Measurements from ENCODE around the gene MYL12A.

The MYL12A gene

DNA sequence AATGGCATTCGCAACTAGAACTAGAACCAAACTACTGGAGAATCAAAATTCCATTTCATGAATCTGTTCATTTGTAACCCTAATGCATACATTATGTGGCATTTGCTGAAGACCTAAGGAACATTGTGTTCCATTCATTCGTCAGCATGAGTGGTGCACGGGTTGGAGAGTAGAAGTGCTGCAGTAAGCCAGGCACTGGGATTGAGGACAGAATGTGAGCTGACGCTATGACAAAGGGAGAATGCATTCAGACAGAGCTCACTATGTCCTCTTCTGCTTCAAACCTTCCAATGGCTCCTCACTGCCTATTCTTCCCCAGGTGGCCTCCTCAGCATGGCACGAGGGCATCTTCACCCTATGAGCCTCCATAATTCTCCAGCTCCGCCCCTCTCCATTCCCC is 21.6 kb upstream of the MYL12A start:
- DNase-seq, result no peak

DNA sequence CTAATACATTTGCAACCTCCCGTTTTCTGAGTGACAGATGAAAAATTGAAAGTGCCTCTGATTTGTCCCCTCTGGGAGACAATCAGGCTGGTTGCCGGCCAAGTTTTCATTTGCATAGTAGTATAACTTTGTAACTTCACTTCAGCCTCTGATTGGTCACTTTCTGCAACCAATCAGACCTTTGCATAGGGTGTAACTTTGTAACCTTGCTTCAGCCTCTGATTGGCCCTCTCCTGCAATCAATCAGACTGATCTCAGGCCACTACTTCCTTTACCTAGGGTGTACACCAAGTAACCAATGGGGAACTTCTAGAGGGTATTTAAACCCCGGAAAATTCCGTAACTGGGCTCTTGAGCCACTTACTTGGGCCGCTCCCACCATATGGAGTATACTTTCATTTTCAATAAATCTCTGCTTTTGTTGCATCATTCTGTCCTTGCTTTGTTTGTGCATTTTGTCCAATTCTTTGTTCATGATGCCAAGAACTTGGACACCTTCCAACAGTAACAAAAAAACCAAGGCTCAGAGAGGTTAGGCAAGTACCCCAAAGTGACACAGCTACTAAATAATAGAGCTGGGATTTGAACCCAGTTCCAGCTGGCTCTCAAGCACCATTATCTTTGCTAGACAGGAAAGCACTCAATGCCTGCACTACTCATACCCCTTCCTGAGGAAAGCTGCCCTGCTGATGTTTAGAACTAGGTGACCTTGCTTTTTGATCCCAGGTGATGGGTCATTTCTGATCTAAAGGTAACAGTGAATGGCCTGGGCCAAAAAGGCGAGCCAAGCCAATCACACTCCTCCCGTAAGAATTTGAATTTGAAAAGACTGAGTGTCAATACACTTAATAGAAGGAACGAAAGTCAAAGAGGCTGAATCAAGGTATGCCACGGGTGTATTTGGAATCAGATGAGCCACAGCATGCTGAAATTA is 16.9 kb upstream of the MYL12A start:
- no peak for DNase-seq

DNA sequence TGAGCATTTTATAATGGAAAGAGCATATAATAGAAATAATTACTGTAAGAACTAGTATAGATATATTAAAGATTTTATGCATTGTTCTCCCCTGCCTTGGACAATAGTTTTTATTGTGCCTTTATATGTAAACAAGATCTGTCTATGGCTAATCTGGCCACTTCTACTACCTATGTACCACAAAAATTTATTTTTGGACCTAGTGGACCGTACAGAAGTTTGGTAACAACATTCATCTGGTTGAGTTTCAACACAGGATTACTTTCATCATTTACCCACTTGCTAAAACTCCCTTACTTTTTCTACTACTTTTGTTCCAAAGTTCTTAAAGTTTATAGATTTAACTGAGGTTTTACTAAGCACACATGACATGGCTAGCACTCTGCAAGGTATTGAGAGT is 14.6 kb upstream of the MYL12A start:
- DNase-seq, result no peak

DNA sequence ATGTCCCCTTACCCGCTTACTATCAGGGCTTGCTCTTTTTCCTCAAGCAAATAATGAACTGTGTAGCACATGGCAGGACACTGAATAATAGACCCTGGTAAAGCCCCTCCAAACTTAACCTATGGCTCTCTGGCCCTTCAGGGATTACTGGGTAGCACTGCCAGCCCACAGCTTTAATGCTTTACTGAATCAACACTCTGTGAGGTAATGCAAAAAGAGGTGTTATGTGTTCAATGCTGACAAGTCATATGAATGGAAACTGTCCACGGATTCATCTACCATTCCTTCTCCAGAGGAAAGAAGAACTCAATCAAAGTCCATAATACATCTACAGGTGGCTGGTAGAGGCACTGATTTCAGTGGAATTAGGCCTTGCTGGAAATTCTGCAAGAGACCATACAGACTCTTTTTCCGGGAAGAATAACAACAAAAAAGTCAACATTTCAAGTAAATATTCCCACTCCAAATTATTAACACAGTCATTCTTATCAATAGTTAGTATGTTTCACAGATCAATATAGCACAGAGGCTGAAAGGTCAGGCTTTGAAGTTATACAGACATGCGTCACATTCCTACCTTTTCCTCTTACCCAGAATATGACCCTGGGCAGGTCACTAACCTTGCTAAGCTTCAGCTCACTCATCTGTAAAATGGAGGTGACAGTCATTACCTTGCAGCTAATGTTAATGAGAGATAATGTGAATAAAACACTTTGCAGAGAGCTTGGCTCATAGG is 14.0 kb upstream of the MYL12A start:
- no peak for DNase-seq

DNA sequence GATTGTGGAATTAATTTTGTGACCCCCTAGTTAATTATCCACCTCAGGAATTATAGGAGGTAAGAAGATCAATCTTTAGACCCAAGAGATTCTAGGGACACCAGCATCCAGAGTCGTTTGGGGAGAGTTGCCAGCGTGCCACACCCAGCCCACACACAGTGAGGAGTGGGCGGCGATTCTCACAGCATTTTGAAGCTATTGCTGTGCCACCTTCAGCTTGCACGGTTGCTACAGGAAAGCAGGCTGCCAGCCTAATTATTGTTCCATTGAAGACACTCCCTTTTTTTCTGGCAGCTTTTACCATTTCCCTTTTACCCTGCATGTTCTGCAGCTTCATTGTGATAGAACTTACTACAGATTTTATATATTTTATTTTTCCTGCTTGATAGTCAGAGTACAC is 13.1 kb upstream of the MYL12A start:
- DNase-seq, result no peak

DNA sequence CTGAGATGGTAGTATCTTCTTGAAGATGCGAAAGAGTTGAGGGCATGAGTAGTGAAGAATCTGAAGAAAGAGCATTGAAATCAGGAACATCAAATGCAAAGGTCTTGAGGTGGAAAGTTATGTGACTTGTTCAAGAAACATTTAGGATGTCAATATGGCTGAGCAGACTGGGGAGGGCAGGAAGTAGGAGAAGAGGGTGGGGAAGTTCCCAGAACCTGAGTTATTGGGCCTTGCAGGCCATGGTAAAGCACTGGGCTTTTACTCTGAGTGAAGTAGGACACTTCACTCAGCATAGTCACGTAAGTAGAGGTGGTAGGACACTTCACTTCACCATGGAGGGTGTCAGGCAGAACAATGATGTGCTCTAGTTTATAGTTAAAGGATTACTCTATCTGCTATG is 11.8 kb upstream of the MYL12A start:
- no peak for DNase-seq

DNA sequence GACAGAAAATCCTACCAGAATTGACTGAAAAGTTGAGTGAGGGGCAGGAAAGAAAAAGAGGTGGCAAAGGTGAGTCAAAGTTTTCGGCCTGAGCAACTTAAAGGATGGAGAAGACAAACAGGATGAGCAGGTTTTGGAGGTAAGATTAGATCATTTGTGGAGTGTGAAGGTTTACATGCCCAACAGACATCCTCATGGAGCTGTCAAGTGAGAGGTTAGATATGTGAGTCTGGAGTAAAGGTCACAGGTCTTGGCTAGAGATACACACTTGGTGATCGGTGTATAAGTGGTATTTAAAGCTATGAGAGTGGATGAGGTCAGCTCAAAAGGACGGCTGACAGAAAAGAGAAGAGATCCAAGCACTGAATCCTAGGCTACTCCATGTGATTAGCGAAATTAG is 11.1 kb upstream of the MYL12A start:
- DNase-seq, result no peak

DNA sequence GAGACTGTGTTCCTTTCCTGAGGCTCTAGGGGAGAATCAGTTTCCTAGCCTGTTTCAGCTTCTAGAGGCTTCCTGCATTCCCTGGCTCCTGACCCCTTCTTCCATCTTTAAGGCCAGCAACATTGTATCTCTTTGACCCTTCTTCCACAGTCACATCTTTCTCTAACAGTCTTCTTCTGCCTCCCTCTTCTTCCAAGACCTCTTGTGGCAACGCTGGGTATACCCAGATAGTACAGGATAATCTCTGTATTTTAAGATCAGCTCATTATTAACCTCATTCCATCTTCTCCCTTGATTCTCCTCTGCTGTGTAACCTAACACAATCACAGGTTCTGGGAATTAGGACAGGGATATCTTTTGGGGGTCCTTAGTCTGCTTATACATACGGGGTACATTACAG is 8.9 kb upstream of the MYL12A start:
- DNase-seq, result no peak

DNA sequence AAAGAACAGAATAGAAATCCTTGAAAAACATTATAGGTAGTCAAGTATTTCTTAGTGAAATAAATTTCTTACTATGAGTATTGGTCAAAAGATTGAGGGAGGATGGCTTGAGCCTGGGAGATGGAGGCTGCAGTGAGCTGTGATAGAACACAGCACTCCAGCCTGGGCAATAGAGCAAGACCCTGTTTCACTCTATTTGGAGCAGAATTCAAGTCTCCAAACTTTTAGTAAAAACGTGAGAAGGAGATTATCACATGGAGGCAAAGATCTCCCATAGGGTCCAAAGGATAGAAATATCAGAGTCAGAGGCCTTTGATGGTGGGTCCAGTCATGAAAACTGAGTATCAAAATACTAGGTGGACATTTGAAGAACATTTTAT is 2.4 kb upstream of the MYL12A start:
- no peak for DNase-seq

DNA sequence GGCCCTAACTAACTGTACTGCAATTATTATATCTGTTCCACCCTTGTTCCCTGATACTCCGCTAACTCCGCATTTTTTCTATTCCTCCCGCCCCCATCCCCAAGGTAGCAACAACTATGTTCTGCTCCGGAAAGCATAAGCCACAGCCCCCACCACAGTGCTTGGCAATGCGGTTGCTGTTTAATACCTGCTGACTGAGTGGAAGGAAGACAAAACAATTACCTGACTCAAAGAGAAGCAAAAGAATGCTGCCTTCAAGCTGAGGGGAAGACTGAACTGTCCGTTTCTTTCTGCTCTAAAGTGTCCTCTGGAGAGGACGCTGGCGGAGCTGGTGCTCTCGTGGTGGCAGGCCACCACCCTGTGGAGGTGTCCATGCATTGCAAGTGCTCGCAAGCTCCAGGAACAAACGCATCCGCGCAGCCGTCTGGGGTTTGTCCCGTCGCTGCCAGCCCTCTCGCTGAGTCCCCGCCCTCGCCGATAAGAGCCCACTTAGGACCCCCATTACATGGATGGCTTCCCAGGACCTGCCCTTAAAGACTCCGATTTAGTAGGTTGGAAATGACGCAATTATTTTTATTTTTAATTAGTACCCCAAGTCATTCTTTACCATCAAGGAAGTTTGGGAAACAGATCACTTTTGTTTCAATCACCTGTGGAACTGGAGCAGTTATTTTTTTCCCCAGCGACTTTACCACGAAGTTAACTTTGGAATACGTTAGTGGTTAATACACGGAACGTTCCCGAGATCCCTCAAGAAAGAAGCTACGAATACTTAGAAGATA is 1.6 kb upstream of the MYL12A start:
- peak; percentile 83 for DNase-seq

DNA sequence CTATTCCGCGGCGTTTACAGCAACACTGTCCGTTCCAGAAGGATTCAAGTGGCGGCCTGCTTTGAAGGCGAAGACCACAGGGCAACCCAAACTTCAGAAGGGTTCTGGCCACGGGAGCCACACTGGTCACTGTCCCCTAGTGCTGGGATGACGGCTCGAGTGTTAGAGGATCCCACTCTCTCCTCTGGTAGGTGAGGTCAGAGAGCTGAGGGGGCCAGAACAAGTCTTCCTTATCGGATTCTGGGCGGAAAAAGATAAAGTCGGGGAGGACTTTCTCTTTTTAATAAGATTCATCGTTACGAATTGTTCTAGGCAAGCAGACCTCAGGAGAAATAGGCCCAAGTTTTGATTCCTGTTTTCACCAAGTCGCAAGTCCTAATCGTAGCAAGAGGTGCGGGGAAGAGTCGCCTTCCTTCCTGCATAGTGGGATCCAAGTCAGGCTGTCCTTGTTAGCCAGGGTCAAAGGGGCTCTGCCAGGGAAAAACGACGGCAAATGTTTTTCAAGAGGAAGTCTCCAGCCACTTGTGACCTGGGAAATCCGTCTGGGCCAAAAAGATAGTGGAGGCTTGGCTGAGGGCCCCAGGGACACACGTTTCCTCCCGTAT is 864 bp upstream of the MYL12A start:
- DNase-seq, result no peak

DNA sequence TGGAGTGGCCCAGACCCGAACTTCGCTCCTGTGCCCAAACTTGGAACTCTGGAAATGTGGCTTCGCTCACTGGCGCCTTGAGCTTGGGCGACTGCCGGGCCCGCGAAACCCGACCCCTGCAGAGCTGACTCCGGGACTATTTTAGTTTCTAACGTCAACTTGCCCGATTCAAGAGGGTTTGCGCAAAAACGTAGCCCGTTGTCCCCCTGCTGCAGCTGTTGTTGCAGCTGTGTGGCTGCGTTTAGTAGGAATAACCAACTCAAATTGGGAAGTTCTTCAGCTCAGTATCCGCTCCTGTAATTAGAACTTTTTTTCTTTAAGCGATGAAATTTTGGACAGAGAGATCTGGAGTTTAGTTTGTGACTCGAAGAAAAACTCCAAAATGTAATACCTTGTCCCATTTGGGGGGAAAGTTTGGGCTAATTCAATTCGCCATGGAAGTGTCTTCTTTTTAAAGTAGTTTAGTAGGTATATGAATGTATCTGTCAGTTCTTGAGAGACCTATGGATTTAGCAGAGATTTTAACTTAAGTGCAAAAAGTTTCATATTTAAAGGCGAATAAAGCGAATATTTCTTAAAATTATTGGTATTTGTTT is 559 bp downstream of the MYL12A start:
- DNase-seq, result peak; percentile 26

DNA sequence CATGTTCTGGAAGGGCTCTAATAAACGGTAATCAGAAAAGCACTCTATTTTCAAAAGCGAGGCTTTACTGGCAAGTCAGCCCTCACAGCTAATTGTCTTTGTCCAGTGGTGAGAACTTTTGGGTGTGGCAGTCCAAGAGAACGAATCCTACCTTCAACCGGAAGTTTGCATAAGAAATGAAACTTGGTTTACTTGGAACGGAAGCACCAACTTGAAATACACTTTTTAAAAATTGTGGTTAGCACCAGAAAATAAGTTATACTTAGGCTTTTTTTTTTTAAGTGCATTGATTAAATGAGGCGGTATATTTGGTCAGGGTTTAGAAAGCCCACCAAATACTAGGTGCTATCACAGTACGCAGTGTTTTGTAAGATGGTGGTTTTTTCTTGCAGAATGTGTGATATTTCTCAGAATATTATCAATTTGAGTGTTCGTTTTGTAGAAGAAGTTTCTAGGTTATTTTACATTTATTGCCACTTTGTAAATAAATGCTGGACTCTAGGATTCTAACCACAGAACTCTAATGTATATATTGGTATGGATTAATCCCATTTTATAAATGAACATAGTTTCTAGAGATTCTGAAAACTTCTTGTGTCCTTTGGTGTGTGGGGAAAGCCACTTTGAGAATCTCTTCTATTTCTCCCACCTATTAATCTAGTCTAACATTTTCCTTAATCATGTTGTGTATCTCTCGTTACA is 1.2 kb downstream of the MYL12A start:
- peak; percentile 20 for DNase-seq

DNA sequence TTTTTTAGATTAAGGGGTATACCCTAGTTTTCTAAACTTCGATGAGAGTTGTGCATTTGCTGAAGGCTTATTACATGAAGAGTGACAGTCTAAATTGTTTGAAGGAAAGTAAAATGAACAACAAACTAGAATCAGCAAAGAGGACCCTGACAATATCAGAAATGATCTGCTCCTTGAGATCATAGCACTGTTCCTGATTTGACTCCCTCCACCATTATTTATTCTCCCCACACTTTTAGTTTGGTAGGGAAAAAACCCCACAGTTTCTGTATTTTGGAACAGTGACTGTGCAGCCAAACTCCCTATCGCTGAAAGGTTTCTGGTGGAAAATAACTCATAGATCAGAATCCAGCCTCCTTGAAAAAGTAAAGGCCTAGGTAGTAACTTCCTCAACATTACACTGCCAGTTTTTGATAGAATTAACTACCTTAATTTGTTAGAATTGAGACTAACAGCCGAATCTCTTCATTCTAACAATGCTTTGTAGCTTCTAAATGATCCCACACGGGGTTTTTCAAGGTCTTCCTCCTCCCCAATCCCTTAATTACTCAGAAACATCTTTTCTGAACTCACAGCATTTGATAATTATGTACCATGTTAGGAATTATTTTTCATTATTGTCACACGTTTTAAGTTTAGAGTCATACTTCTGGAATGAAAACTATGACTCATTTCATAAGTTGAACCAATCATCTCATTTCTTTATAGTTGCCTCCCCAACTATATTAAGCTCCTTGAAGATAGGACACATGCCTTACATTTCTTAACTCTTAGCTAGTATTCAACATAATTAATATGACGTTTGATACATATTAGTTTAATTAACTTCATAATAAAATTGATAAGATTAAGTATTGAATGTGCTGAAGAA is 2.9 kb downstream of the MYL12A start:
- no peak for DNase-seq

DNA sequence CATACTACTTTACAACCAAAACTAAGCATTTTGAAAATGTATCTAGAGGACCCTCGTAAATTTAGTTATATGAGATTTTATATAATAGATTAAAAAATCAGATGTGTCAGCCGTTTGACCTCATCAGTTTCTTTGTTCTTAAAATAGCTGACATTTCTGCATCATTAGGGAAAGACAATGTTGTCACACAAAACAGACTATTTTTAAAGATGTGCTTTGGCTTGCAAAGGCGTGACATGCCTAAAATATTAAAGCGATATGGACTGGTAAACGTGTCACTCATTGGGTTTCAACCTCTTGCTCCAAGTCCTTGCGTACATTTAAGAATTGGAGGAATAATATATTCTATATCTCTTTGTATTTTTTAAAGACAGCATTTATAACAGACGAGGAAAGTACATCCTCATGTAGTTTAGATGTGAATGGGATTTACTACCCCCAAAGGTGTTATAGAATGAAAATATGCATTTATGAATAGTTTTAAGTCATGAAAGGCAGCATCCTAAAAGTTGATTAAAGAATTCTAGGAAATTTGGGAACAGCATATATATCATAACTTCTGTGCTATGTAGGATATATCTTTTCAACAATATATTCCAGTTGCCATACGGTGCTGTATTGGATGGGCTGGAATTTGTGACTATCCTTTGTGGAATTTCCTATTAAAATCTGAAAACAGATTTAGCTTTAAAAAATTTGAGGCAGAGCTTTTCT is 3.8 kb downstream of the MYL12A start:
- DNase-seq, result no peak

DNA sequence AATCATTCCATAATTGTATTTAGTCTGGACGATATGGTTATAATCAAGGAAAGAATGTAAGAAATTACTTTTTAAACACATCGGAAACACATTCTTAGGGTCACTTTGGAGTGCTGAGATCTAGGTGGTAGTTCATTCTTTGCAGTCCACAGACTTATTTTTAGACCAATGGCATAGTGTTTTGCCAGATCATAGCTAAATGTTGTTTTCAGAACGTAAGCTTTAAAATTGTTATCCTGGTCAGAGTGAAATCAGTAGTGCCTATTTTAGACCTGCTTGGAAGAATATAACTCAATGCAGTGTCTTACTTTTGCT is 4.3 kb downstream of the MYL12A start:
- no peak for DNase-seq

DNA sequence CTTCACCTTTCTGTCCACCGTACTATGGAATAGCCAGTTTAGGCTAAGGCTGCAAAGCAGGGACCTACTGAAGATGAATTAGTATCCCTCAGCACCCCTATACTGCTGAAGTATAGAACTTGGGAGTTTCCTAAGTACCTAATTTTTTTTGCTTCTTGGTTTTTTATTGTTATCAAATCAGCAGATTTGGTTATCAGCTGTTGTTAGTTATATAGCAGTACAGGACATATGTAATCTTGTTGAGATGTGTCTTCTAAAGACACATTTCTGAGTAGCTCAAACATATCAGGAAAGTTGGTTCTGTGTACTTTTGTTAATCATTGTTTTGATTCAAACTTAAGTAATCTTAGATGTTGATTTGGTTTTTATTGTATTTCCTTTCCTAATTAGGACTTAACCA is 5.2 kb downstream of the MYL12A start:
- DNase-seq, result no peak

DNA sequence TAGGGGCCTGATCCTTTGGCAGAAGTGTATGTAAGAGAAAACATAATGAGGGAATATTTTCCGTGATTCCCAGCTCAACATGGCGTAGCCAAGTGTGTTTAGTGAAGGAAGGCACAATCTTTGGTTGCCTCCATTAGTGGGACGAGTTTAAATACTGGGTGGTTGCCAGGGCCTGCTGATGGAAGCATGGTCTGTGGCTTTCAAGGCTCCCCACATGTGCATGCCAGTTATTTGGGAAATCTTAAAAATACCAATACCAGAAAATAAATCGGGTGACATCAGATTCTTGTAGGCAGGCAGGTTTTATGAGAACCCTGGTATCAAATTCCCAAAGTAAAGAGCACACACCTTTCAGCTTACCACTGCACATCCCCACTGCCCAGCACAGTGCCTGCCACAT is 7.1 kb downstream of the MYL12A start:
- no peak for DNase-seq

DNA sequence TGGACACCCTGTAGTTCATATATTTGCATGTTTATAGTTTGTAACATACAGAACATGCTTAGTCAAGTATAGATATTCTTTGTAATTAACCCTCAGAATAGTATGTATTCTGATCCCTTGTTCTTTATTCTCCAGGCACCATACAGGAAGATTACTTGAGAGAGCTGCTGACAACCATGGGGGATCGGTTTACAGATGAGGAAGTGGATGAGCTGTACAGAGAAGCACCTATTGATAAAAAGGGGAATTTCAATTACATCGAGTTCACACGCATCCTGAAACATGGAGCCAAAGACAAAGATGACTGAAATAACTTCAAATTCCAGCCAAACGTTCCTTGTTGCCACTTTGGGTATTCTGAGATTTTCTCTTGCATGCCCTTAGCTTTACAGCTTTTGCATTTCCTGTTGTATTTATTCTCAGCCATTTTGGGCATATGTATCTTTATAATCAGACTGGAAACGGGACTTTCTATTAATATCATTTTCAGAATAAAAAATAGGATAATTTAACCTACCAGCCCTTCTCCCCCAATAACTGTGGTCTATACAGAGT is 8.1 kb downstream of the MYL12A start:
- DNase-seq, result no peak
